NAMALWA (cell line): ENCODE measurements around the gene COL13A1.

Experiments
- DNase-seq: peaks from one replicate; pipeline ENCODE4 v3.0.0-alpha.2; 2015; ENCODE audit warnings: low spot score

The COL13A1 gene

GRCh38 chr10:69791812-69792211 lies 9.9 kb upstream of the COL13A1 start:
- DNase-seq: no peak

GRCh38 chr10:69792341-69792740 lies 9.4 kb upstream of the COL13A1 start:
- DNase-seq: no peak

GRCh38 chr10:69794673-69795072 lies 7.0 kb upstream of the COL13A1 start:
- DNase-seq: no peak

GRCh38 chr10:69795242-69795934 lies 6.3 kb upstream of the COL13A1 start:
- no peak for DNase-seq

DNA sequence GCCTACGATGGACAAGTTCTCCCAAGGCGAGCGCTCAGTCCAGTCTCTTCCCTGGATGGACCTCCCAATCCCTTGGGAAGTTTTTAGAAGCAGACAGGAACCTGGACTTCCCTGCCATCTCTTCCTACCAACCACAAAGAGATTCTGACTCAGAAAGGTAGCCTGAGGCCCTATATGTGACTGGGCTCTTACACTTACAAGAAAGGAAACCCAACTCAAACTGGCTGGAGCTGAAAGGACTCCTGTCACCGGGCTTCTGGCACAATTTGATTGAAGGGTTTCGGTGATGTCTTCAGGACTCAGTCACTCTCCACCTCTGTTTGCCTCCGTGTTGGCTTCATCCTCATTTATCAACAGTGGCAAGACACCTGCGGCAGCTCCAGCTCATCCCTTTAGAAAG lies 3.7 kb upstream of the COL13A1 start:
- DNase-seq: no peak

GRCh38 chr10:69800109-69800508 lies 1.6 kb upstream of the COL13A1 start:
- DNase-seq: peak; percentile 36

GRCh38 chr10:69800665-69801064 lies 1.0 kb upstream of the COL13A1 start:
- no peak for DNase-seq

DNA sequence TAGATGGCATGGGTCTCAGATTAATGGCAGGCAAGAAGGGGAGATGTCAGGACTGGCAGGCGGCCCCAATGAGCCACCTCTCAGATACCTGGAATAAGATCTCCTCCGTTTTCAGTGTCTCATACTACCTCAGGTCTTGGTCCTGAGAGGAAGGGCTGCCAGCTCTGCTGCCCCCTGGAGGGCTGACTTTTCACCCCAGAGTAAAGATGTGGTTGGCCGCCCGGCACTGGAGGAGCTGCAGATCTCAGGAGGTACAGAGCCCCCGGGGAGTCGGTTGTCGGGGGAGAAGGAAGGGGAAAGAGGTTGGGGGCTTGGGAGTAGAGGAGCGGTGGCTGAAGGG lies 642 bp upstream of the COL13A1 start:
- peak; percentile 60 for DNase-seq

DNA sequence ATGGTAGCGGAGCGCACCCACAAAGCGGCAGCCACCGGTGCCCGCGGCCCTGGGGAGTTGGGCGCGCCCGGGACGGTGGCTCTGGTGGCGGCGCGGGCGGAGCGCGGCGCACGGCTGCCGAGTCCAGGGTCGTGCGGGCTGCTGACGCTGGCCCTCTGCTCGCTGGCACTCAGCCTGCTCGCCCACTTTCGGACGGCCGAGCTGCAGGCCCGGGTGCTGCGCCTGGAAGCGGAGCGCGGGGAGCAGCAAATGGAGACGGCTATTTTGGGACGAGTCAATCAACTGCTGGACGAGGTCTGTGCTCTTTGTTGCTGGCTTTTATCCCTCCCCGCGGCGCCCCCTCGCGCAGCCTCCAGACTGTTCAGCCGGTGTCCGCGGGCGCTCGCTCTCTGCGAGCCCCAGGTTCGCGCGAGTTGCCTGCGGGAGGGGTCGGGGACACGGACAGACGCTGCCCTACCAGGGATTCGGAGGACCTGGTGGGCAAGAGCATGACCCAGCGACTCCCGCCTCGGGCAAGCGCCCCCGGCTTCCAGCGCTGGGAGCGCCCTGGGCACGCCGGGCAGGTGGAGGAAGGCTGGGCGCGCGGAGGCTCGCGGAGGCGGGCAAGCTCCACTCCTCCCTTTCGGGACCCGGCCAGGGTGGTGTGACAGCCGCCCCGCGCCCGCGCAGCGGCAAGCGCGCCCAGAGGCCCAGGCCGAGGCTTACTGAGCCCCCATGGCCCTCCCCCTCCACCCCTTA lies 887 bp downstream of the COL13A1 start:
- DNase-seq: no peak

- DNase-seq: no peak
These were observed 2.1 kb downstream of the COL13A1 start for GRCh38 chr10:69803809-69804208.

GRCh38 chr10:69804775-69805174 lies 3.1 kb downstream of the COL13A1 start:
- DNase-seq: no peak

GRCh38 chr10:69807122-69807521 lies 5.4 kb downstream of the COL13A1 start:
- DNase-seq: no peak

DNA sequence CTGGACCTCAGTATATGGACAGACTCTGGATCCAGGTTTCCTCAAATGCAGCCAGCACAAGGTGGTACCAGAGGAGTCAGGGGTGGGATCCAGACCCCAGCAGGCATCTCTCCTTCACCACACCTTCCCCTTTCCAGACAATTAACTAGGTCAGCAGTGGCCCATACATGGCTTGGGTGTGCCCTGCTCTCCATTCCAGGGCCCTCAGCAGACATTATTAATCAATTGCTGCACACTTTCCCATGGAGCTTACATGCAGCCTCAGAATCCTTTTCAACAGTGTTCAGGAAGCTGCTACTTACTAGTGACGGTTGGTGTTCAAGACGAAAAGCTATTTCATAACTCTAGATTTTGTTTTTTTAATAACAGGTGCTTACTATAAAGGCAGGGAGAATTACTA lies 6.0 kb downstream of the COL13A1 start:
- DNase-seq: no peak

GRCh38 chr10:69809318-69809717 lies 7.6 kb downstream of the COL13A1 start:
- no peak for DNase-seq

DNA sequence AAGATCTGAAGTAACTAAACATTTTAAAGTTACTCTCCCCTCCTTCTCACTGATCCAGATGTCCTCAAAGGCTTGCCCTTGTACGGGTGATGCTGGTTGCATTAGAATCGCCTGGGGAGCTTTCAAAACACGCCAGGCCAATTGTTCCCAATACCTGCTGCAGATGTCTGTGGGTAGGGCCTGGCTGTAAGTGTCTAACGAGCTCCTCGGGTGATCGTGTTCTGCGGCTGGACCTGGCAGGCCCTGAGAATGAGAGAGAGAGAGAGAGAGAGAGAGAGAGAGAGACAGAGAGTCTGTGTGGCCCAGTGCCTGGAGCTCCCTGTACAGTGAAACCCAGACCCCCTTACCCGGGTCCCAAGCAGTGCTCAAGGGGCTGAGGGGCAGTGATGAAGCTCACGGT lies 8.4 kb downstream of the COL13A1 start:
- no peak for DNase-seq

- no peak for DNase-seq
These were observed 9.1 kb downstream of the COL13A1 start for GRCh38 chr10:69810675-69811397.

DNA sequence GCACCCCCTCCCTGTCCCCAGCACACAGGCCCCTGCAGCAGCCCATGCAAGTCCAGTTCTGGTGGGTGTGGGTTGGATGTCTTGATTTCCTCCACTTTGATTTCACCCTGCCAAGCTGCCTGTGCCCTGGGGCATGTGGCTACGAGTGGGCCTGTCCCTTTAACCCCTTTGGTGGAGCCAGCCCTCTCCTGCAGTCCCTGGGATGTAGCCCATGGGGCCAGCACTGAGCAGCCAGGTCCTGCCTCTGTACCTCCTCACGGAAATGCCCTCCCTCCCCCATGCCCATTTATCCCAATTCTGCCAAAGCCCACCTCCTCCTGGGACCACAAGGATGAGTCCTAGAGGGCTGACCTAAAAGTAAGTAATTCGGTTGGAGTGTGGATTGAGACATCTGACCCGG lies 11.9 kb downstream of the COL13A1 start:
- DNase-seq: no peak

GRCh38 chr10:69814251-69814650 lies 12.5 kb downstream of the COL13A1 start:
- no peak for DNase-seq

DNA sequence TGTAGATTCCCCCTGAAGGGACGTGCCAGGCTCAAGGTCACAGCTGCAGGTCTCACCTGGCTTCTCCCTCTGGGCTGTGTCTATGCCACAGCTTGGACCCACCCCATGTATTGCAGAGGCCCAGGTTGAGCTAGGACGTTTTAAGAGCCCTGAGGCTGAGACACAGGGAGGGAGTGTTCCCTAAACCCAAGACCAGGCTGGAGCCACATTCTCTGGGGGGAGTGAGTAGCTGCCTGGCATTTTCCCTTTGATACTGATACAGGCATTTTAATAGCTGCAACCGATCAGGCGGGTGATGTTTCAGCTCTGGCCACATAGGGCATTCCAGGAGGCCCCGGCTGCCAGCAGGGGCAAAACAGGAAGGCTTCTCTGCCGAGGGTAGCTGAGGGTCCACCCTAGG lies 13.4 kb downstream of the COL13A1 start:
- no peak for DNase-seq

DNA sequence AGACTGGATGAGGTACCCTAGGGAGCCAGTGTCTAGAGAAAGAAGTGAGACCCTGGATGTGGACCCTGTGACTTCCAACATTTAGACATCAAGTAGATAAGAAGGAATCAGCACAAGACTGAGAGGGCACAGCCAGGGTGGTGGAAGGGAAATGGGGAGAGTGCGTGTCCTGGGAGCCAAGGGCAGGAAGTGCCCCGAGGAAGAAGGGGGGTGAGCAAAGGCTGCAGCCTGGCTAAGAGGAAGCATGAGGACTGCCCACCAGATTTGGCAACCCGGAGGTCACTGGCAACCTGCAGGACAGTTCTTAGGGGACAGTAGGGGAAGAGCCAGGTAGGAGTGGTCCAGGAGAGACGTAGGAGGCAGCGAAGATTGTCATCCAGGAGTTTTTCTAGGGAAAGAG lies 14.8 kb downstream of the COL13A1 start:
- no peak for DNase-seq

DNA sequence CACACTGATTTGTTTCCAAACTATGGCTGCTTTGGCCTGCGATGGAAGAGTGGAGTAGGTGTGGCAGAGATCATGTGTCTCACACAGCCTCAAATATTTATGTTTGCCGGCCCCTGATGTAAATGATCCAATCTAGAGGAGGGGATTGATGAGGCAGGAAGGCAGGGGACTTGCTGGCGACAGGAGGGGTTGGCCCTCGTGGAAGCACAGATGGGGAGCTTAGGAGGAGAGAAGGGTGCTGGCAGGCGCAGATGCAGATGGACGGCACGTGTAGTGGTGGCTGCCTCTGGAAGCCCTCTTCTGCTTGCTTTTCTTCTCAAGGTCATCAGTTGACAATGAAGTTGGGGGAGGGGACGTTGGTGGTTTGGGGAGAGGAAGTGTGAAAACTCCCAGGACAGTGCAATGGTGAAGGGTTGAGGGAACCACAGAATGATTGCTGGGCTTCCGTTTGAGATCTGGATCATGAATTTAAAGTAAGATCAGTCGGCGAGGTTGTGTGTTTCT lies 15.4 kb downstream of the COL13A1 start:
- no peak for DNase-seq

- no peak for DNase-seq
These were observed 17.1 kb downstream of the COL13A1 start for GRCh38 chr10:69818676-69819239.
